GM18526 (cell line): ENCODE results near the gene BCAR3.

ENCODE experiments used
- POLR2A ChIP-seq: IDR thresholded peaks from 3 replicates; pipeline ENCODE4 v1.6.1; 2011; ENCODE audit not compliant: insufficient read length; ENCODE audit errors: extremely low read depth

The BCAR3 gene

DNA sequence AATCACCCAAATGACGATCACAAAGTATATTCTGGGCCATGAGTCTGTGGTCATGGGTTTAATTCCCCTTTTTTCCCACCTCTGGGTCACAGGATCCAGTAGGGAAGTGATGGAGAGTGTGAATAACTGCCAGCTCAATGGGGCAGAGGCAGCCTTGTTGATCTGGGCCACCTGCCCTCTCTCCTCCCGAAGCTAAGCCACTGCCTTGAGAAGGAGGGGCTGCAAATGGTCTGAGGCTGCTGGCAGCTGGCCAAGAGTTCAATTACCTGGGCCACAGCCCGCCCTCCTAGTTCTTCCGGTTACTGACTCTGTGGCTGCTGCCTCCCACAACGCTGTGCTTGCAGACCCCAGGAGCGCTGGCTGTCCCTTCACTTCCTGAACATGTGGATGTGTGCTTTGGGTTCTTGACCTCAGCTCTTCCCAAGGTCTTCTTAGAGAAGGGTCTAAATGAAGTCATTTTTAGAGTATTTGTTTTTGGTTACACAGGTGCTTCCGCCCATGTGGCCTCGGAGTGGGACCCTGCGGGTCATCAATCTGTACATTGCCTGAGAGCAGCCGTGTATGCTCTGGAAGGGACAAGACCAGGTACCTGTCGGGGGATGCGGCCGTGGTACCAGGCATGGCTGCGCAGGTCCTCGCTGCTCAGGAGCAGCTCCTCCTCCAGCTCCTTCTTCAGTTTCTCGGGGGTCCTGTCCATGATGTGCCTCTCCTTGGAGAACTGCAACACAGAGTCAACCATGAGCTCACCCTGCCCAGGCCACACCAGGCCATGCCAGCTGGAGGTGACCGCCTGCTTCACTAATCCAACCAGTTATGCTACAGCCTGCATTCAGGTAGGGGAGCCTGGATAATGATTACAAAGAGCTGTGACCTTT lies 89.7 kb downstream of the BCAR3 start:
- TF ChIP-seq POLR2A, result no peak

DNA sequence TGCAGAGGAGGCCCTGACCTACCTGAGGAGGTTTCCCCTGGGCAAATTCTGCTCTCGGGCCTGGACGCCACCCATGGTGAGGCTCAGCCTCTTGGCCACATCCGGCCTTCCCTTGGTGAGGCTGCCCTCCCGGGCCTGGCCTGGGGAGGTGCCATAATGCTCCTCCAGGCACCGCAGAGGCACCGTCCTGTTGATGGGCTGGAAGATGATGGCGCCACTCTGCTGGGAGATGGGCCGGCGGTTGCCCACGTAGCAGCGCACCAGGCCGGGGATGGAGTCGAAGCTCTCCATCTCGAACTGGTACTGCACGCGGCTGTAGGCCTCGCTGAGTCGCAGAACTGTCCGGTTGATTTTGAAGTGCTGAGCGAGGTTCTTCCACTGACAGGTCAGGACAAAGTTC lies 92.7 kb downstream of the BCAR3 start:
- TF ChIP-seq POLR2A, result no peak

DNA sequence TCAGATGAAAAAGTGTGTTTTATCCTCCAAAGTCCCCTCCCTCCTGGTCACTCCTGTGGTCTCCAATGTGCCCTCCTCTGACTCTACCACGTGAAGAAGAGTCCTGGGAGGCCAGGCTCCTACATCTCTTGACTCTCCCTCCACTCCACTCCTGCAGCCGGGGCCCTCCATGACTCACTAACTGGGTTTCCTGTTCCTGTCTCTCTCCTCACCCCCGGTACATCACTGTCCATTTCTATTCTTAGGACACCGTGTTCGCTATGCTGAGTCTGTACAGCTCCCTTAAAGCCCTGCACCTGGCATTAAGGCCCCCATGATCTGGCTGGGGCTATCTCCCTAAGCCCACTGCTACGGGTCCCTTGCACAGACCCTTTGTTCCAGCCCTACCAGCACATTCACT lies 93.4 kb downstream of the BCAR3 start:
- TF ChIP-seq POLR2A, result no peak

DNA sequence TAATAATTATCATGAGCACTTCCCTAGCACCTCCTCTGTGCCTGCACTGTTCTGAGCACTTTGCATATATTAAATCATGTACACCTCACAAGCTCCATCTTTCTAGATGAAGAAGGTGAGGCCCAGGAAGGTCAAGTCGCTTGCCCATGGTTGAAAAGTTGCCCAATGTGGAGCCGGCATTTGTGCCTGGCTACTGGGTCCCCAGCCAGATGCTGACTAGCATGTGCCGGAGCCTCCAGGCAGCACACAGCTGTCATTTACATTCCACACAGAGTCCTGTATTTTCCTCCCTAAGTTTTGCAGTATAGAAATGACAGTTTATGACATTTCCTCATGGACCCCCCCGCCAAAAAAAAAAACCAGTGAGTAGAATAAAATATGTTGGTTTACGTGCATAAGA lies 94.3 kb downstream of the BCAR3 start:
- no peak for TF ChIP-seq POLR2A

DNA sequence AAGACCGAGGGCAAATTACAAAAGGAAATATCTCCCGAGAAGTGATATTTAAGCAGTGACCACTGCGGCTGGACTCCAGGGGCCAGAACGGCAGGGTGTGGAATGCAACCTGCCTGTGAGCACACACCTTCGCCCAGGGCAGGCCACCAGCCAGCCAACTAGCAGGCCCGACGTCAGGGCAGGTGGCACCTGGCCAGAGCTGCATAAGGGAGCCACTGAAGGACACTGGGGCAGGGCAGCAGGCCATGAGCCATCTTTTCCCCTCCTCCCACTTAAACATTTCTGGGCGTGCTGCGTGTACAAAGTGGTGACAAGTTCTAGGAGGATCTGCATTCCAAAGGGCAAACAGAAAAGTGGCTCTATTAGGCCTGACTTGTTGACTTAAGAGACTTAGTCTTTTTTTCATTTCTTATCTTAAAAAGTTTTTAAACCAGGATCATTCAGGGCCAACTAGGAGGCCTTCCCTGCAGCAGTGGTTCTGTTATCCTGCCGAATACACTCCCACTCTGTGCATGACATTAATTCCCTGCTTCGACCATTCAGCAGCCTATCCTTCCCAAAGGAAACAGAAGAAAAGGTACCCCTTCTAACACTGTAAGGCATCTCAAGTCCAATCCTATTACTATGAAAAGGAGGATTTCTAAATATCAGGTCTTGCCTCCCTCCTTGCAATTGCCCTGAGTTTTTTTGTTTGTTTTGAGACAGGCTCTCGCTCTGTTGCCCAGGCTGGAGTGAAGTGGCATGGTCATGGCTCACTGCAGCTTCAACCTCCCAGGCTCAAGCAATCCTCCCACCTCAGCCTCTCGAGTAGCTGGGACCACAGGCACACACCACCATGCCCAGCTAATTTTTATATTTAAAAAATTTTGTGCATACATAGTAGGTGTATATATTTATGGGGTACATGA lies 96.3 kb downstream of the BCAR3 start:
- TF ChIP-seq POLR2A, result no peak

DNA sequence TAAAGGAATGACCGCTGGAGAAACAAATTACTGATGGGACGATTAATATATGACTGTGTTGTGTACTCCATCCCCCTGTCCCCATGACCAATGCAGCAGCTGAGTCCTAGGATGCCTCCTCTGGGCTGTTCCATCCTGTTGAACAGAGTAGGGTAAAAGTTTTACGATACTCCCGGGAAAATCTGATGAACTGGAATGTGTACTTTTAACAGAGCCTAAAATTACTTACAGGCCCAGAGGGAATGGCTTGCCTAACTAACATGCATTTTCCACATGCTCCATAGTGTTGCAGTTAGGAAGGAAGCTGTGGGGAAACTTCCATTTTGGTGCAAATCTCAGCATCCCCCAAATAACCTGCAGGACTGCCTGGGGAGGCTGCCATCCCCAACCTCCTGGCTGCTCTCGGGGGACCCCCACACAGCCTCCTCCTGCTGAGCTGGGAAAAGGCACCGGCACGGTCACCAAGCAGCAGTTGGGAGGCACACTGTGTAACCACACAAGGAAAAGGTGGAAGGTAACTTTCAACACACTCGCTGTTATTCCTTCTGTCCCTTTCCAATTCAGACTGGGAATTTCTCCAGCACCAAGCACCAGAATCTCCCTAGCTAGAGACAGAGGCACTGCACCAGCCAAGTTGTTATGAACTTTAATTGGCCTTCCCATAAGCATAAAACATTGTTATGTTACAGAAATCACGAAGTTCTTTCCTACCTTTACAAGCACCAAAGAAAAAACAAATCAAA lies 97.2 kb downstream of the BCAR3 start:
- TF ChIP-seq POLR2A, result no peak

DNA sequence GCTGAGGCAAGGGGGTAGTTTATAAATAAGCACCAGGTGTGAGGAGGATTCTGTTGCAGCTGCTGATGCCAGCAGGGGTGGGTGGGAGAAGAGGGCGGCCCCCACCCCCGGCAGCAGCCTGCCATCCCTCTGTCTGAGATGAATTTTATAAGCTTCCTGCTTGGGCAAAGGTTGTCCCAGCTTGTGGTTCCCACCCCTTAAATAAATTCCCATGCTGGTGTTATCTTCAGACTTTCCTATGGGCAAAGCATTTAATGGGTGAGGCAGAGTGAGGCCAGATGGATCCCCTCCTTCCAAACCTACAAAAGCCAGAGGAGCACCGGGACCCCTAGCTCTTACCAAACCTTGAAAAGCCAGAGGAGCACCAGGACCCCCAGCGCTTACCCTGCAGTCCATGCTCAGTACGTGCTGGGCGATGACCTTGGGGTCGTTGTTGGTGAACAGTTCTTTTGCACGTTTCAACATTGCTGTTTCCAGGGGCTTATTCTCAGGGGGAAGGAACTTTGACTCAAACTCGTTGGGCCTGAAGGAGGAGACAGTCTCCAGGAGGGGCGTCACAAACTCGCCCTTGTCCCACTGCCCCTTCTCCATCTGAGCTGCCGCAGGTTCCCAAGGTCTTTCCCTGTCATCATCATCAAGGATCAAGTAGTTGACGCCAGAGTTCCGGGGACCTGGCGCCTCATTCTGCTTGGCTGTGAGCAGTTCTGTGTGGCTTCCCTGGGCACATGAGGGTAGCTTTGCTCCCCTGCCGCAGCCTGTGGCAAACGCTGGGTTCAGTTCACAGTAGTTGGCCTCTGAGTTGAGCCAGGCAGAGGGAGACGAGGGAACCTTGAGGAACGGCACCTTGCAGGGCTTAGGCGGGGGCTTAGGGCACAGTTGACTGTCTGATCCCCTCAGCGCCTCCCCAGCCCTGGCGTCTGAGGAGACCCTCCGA lies 99.5 kb downstream of the BCAR3 start:
- no peak for TF ChIP-seq POLR2A

DNA sequence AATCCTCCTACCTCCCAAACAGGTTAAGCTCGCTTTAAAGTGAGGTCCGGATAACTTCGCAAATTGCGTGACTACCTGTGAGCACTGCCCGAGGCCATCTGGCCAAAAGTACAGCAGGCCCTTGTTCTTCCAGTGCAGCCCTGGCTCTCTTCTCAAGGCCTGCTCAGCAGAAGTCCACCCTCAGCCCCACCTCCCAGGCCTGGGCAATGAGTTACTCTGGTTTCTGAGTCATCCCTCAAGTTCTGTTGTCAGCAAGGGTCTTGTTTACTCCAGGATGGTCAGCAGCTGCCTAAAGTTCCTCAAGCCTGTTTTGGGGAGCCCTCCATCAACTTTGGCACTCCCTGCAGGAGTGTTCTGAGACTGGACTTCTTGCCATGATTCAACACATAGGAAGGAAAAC lies 101.7 kb downstream of the BCAR3 start:
- no peak for TF ChIP-seq POLR2A

DNA sequence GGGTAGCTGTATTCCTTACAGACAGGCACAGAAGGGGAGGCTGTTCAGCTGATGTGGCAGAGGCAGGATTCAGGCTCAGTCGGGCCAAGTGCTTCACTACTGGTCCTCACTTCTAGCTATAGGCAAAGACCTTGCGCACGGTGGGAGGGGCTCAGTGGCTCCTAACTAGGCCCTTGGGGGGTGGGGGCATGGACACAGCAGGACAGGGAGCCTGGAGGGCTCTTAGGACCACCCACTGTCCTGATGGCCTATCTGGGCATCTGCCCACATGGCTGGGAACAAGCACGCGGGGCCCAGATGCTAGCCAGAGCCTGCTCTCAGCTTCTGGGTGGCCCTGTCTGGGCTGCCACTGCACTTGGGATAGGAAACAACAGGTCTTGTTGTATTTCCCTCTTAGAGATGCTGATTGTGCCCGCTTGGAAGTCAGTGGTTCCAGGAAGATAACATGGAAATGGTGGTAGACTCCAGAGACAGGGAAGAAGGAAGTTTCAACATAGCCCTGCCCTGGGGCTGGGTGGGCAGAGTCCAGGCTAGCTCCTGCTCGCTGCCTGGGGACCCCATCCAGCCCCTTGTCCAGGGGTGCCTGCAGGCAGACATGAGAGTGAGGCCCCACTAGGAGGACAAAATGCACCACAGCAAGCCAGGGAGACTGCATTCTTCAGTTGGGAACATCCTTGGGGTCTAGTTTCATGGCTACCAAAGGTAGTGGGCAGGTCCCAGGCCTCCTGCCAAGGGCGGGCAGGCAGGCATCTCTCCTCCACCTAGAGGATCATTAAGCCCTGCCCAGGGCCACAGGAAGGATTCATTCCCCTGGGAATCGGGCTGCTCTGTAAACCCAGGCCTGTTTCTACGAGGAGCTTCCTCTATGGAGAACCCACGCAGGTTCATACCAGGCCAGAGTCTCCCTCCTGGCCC lies 102.5 kb downstream of the BCAR3 start:
- no peak for TF ChIP-seq POLR2A

DNA sequence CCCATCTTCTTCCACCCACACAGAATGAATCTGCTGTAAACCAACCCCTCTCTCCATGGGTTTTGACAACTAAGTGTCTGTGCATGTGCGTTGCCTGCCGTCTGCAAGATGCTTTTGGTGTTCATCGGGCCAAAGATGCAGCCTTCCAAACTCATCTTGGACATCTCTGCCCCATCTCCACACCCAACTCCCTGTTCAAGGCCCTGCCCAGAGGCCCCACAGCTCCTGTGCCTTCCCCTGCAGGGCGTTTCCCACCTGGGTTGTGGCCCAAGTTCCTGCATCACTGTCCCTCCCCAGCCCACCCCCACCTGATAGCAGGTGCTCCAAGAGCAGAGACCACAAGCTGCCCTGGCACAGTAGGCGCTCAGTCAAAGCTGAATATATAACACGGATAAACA lies 103.2 kb downstream of the BCAR3 start:
- no peak for TF ChIP-seq POLR2A

DNA sequence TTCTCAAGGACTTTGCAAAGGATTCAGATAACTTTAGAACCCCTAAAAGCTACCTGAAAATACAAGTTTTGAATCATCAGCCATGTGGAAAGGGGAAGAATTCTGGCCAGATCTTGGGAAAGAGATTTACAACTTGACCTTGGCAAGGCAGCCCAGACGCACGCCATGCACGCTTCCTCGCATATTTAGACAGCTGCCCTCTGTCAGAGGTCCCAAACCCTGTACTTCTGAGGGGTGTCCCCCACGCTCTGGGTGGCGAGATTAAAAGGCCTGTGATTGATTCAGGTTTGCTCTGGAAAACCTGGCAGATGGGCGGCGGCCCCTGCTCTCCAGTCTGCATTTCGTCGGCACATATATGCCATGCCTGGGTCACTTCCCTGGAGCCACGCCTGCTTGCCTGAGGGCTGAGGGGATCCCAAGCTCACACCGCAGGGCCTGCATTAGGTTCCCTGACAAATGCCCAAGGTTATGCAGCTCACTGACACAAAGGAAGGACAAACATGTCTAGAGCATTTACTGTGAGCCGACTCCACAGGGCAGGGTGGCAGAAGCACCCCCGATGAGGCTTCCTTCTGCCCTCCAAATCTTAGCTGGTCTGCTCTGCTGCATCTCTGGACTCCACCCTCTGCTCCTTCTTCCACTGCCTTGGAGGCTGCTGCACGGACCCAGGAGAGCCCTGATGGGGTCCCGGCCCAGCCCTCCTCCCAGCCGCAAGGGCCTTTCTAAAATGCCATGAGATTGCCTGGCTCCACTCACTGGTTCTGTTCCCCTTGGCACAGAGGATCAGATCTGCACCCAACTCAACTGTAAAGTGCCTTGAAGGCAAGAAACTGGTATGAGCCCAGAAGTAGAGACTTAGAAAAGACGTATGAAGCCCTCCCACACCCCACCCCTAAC lies 103.9 kb downstream of the BCAR3 start:
- TF ChIP-seq POLR2A, result no peak

DNA sequence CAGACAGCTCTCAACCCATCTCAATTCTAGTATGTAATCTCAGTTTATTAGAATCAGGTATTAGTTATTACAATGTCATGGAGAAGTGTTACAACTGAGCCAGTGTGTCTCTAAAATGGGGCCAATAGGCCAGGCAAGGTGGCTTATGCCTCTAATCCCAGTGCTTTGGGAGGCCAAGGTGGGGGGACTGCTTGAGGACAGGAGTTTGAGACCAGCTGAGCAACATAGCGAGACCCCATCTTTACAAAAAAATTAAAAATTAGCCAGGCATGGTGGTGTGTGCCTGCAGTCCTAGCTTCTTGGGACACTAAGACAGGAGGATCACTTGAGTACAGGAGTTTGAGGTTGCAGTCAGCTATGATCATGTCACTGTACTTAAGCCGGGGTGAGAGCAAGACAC lies 104.9 kb downstream of the BCAR3 start:
- TF ChIP-seq POLR2A, result no peak
